NCI-H82 treated with DMSO at 0.1 percent for 48 hours (cell line): ENCODE measurements around the gene FBXW10.
"Not testable (repeated sequence)": the region's sequence is repeated elsewhere in the genome, so short reads cannot be mapped to it uniquely, and the experiment has no call there.

ENCODE experiments used
- DNase-seq: peaks from one replicate; lab custom pipeline; 2025; ENCODE audit not compliant: unreplicated experiment; lab: John Stamatoyannopoulos, UW

FBXW10 gene

DNA sequence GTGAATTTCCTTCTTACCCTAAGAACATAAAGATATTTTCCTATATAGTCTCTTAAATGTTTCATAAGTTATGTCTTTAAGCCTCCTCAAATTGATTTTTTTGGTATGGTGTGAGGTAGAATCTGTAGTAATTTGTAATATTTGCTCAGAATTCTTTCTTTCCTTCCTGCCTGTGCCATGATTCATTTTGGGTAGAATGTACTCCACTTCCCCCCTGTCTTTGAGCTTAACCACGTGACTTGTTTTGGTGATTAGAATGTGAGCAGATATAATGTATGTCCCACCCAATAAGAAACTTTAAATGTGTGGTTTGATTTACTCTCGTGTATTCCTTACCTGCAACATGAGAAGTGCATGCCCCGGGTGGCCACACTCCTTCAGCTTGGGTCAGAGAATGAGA, 77.6 kb downstream of the FBXW10 start:
- not testable (repeated sequence) for DNase-seq

DNA sequence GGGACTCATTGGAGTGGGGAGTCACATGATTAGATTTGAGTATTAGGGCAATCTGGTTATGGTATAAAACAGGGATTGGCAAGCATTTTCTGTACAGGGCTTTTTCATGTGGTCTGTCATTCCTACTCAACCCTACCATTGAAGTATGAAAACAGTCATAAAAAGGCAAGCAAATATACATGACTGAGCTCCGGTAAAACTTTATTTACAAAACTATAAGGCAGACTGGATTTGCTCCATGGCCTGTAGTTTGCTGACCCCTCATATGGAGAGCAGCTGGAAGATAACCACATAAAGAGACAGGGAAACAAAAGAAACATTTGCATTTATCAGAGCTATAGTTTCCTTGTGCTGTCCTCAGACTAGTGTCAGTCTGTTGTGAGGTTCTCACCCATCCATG, 83.8 kb downstream of the FBXW10 start:
- not testable (repeated sequence) for DNase-seq
